Vagina (tissue), 2 donors: ENCODE measurements around the gene MYO15B. TPM values are rescaled to one million over a fixed set of nuclear protein-coding genes. Genes with fewer than 3 reads are reported as not detected.

Source experiments
- DNase-seq, 2 donors: peaks; one replicate each; pipeline ENCODE4 v3.0.0-alpha.2; 2017; ENCODE audit errors: extremely low spot score in 2 of 2
- H3K27ac ChIP-seq: fragments of 200-600 bp; sonication (generic); one replicate; pipeline ENCODE4 v1.5.1; 2019
- H3K27me3 ChIP-seq: fragments of 200-600 bp; sonication (generic); one replicate; pipeline ENCODE4 v1.5.1; 2019
- H3K36me3 ChIP-seq, 2 donors: fragments of 200-600 bp; sonication (generic); one replicate each; pipeline ENCODE4 v1.5.1; 2017 to 2019
- H3K4me1 ChIP-seq: fragments of 200-600 bp; sonication (generic); one replicate; pipeline ENCODE4 v1.5.1; 2019
- H3K4me3 ChIP-seq, 2 donors: fragments of 200-600 bp; sonication (generic); 1 replicate in 1 of 2; 2 replicates in 1 of 2; pipeline ENCODE4 v1.5.1; 2016 to 2019
- H3K9me3 ChIP-seq: fragments of 200-600 bp; sonication (generic); one replicate; pipeline ENCODE4 v1.5.1; 2019
- POLR2A ChIP-seq, 2 donors: fragments of 450-650 bp; IDR thresholded peaks; one replicate each; pipeline ENCODE4 v1.6.1; 2017; ENCODE audit warnings: antibody characterized with exemption in 2 of 2, mild to moderate bottlenecking in 2 of 2, moderate library complexity in 2 of 2
- POLR2AphosphoS5 ChIP-seq, 2 donors: sonication (generic); formaldehyde crosslinking; IDR thresholded peaks; one replicate each; pipeline ENCODE4 v1.9.0; 2017; ENCODE audit warnings: antibody characterized with exemption in 2 of 2, mild to moderate bottlenecking in 2 of 2, low read depth in 1 of 2; ENCODE audit not compliant: insufficient read depth in 1 of 2
- intact Hi-C: fragments of 100-400 bp; cut with DNase I; formaldehyde crosslinking; loops from one replicate; pipeline ENCODE4 v1.15.1; 2023
- total RNA-seq: library from RNA; depleted of rRNA; stranded (reverse); fragments of >200 nt; gene quantifications from one replicate; pipeline ENCODE4 v1.2.3, GENCODE V29; 2016
- TF ChIP-seq, protein P1 (sequence below), 3 experiments: fragments of 450-650 bp in 2 of 3; fragments of 200-600 bp in 1 of 3; sonication (generic) in 1 of 3; IDR thresholded peaks; one replicate each; pipeline ENCODE4 v1.5.1; 2017 to 2019; ENCODE audit warnings: antibody characterized with exemption in 3 of 3, mild to moderate bottlenecking in 2 of 3, moderate library complexity in 2 of 3

Gene MYO15B
- total RNA-seq, 1 donor from 2014 or later: 160 TPM

DNA sequence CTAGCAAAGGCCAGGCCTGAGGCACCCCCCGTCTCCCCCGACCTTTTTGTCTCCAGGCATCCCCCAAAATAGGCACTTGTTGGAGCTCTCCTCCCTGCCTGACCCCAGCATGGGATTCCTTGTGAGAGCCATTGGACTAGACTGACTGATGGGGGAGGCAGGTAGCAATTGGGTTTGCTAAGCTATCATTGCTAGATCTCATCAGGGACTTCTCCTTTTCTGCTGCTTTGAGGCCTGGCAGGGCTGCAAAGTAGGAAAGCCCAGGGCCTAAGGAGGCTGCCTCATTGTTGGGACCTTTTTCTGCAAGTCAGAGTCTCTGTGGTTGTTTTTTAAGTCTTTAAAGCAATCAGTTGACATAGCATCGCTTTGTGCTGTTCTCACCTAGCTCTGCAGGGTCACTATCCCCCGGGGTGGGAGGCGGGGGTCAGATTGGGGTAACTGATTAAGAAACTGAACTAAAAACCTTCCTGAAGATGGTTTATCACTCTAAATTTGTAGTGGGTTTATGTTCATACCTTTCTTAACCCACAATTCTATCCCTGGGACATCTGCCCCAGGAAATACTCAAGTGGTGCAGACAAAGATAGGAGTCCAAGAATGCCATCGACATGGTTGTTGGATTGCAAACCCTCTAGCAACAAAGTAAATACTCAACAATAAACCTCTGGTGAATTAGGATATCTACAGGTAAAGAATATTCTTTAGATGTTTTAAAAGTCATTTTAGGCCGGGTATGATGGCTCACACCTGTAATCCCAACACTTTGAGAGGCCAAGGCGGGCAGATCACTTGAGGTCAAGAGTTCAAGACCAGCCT is 34.1 kb upstream of the MYO15B start:
- H3K4me1 ChIP-seq: peaks cover 15% of the 10 kb centered on the region
- no peak overlapping the region for H3K27ac ChIP-seq
- intact Hi-C loops: no loop called here

DNA sequence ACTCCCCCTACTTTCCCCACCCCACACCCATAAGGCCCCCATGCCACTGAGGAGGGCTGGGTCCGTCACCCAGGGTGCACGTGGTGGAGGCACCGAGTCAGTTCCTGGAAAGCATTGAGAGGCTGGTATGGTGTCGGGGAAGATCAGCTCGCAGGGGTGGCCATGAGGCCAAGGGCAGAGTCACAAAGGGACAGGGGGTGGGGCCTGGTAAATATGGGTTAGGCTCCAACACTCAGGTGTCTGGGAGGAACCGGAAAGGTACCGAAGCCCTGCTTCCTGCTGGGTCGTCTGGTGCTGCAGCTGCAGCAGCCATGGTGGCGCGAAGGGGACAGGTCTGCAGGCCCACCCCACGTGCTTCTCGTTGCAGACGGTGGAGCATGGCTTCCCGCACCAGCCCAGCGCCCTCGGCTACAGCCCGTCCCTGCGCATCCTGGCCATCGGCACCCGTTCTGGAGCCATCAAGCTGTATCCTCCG is 31.9 kb upstream of the MYO15B start:
- no peak overlapping the region for H3K27ac ChIP-seq
- peaks cover 8% of the 10 kb centered on the region for H3K4me1 ChIP-seq
- H3K4me3 ChIP-seq: no peak overlapping the region
- TF ChIP-seq POLR2A (IDR thresholded peaks at IDR 0.05): no peak
- no peak for TF ChIP-seq POLR2AphosphoS5 (IDR thresholded peaks at IDR 0.05; ENCODE audit: insufficient read depth in 1 of 2, low read depth in 1 of 2)
- TF ChIP-seq, protein P1, sequence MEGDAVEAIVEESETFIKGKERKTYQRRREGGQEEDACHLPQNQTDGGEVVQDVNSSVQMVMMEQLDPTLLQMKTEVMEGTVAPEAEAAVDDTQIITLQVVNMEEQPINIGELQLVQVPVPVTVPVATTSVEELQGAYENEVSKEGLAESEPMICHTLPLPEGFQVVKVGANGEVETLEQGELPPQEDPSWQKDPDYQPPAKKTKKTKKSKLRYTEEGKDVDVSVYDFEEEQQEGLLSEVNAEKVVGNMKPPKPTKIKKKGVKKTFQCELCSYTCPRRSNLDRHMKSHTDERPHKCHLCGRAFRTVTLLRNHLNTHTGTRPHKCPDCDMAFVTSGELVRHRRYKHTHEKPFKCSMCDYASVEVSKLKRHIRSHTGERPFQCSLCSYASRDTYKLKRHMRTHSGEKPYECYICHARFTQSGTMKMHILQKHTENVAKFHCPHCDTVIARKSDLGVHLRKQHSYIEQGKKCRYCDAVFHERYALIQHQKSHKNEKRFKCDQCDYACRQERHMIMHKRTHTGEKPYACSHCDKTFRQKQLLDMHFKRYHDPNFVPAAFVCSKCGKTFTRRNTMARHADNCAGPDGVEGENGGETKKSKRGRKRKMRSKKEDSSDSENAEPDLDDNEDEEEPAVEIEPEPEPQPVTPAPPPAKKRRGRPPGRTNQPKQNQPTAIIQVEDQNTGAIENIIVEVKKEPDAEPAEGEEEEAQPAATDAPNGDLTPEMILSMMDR (IDR thresholded peaks at IDR 0.05): no peak
- H3K36me3 ChIP-seq: no peaks in the 10 kb centered on the region
- H3K9me3 ChIP-seq: no peaks in the 10 kb centered on the region
- DNase-seq: no peak
- no peaks in the 10 kb centered on the region for H3K27me3 ChIP-seq
- intact Hi-C loops: no loop called here

More for the DNA sequence above, 34.1 kb upstream of the MYO15B start:
- H3K9me3 ChIP-seq: no peaks in the 10 kb centered on the region
- DNase-seq: no peak
- H3K27me3 ChIP-seq: no peaks in the 10 kb centered on the region
- TF ChIP-seq, protein P1 (IDR thresholded peaks at IDR 0.05): no peak
- TF ChIP-seq POLR2AphosphoS5 (IDR thresholded peaks at IDR 0.05; ENCODE audit: insufficient read depth in 1 of 2, low read depth in 1 of 2) (no peak), POLR2A (IDR thresholded peaks at IDR 0.05) (no peak)
- no peaks in the 10 kb centered on the region for H3K36me3 ChIP-seq
- H3K4me3 ChIP-seq: no peak overlapping the region

DNA sequence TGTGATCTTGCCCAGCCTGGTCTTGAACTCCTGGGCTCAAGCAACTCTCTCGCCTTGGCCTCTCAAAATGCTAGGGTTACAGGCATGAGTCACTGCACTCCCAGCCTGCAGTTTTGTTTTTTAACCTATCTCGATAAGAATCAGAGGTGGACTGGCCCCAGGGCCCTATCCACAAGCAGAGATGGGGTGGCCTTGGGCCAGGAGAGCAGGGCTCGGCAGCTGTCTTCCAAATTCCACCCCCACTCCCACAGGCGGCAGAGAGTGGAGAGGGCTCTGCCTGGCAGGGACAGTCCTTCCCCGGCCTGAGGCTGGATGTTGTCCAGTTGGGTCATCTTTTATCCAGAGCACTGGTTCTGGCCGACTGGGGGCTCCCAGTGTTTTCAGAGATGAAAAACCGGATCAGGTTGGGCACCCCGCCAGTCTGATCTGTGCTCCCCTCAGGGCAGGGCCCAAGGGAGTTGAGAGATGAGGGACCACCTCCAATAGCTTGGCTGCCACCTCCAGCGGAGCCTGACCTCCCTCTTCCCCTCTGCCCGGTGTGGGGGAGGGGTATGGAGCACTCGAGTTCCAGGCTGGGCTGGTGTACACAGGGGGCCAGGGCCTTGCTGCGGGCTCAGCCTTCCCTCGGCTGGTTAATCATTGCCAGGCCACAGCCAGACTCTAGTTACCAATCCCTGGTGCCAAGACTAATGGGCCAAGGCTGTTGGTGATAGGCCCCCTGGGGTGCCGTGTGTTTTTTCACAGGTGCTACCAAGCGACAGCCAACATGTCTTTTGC is 30.3 kb upstream of the MYO15B start:
- intact Hi-C loops: no loop called here
- no peak for DNase-seq
- H3K36me3 ChIP-seq: no peaks in the 10 kb centered on the region
- H3K27ac ChIP-seq: no peak overlapping the region
- no peaks in the 10 kb centered on the region for H3K9me3 ChIP-seq
- no peak overlapping the region for H3K4me3 ChIP-seq
- H3K27me3 ChIP-seq: no peaks in the 10 kb centered on the region
- TF ChIP-seq POLR2A (IDR thresholded peaks at IDR 0.05): no peak
- TF ChIP-seq POLR2AphosphoS5 (IDR thresholded peaks at IDR 0.05; ENCODE audit: insufficient read depth in 1 of 2, low read depth in 1 of 2): no peak
- TF ChIP-seq, protein P1 (IDR thresholded peaks at IDR 0.05): no peak
- H3K4me1 ChIP-seq: peaks cover 8% of the 10 kb centered on the region

DNA sequence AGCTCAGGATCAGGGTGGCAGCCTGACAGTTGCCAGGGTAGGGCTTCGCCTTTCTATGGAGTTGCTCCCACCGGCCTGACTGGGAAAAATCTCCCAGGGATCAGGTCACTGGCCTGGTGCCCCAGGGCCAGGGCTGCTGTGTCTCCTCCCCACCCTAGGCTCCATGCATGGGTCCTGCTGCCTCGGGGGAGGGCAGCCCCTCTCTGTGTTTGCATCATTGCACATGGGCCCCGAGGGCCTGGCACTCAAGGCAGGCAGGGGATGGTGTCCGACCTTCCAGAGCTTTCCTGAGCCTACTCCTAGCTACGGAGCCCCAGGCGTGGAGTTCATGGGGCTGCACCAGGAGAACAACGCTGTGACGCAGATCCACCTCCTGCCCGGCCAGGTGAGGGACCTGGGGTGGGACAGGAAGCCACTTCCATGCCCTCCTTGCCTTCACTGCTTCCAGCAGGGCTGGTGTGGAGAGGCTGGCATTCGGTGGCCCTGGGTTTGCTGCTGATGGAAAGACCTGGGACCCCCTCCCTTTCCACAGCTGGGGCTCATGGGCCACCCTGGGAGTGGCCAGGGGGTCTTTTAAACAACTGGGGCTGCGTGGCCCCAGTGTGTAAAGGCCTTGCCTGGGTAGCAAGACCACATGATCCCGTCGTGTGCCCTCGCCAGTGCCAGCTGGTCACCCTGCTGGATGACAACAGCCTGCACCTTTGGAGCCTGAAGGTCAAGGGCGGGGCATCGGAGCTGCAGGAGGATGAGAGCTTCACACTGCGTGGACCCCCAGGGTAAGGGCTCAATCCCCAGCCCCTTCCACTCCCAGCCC is 29.5 kb upstream of the MYO15B start:
- peaks cover 8% of the 10 kb centered on the region for H3K4me1 ChIP-seq
- no peaks in the 10 kb centered on the region for H3K27me3 ChIP-seq
- no peak overlapping the region for H3K27ac ChIP-seq
- no peaks in the 10 kb centered on the region for H3K9me3 ChIP-seq
- no peaks in the 10 kb centered on the region for H3K36me3 ChIP-seq
- no peak for DNase-seq
- H3K4me3 ChIP-seq: no peak overlapping the region
- TF ChIP-seq POLR2AphosphoS5 (IDR thresholded peaks at IDR 0.05; ENCODE audit: insufficient read depth in 1 of 2, low read depth in 1 of 2): no peak
- no peak for TF ChIP-seq POLR2A (IDR thresholded peaks at IDR 0.05)
- intact Hi-C loops: no loop called here
